ENCODE measurements around the gene PPTC7. TPM values are rescaled to one million over a fixed set of nuclear protein-coding genes. Genes with fewer than 3 reads are reported as not detected.

Gene PPTC7
- total and polyA plus RNA-seq, 10 of the 15 experiments (the other 5 are each of a cell fraction or from before 2014, with no cell fraction given), result 4.0 to 69.6 (median 12.3) TPM

DNA sequence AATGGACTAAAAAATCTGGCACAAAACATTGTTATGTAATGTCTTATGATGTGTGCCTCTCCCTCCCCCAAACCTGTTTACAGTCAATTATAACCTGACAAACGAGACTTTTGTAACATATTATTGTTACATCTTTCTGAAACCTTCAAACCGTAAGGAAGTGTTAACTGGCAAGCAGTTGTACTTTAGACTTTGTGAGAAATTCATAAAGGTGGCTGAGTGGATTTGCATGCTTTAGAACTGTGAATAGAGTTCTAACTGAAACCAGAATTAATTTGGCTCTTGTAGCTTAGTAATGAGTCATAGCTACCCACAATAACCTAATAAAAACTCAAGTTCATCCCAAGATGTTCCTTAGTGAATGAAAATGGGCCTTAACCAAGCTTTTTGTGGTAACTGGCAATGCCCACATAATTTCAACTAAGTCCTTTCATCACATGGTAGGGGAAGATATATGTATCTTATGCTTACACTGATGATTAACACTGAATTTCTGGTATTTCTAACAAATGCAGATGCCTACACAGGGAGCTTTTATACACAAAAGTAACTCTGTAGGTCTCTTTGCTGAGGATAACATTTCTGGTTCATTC lies 51.3 kb downstream of the PPTC7 start (continued):
- TF ChIP-seq MYC (IDR thresholded peaks at IDR 0.05; ENCODE audit: insufficient read depth, insufficient read length, insufficient replicate concordance, low read length, severe bottlenecking) (no peak), SREBF2 (IDR thresholded peaks at IDR 0.05; ENCODE audit: low read length) (no peak), ZBED1 (IDR thresholded peaks at IDR 0.05; ENCODE audit: borderline replicate concordance) (0 out of 2 replicates have a peak, but pooled peaks have one; percentile 37), TAF1 (IDR thresholded peaks at IDR 0.05; ENCODE audit: borderline replicate concordance, low read depth, low read length) (no peak), PML (IDR thresholded peaks at IDR 0.05; ENCODE audit: low read length) (0 out of 2 replicates have a peak, but pooled peaks have one; percentile 25), RELA (IDR thresholded peaks at IDR 0.05; ENCODE audit: borderline replicate concordance, partially characterized antibody) (peak; percentile 66), HDAC2 (IDR thresholded peaks at IDR 0.05) (no peak), JUNB (IDR thresholded peaks at IDR 0.05) (peak; percentile 90), TCF12 (IDR thresholded peaks at IDR 0.05; ENCODE audit: low read depth, low read length) (no peak), EGR1 (IDR thresholded peaks at IDR 0.05; ENCODE audit: borderline replicate concordance in 1 of 2, low read depth in 2 of 2, low read length in 2 of 2) (no peak), KDM1A (IDR thresholded peaks at IDR 0.05; ENCODE audit: borderline replicate concordance) (no peak), POLR2A (IDR thresholded peaks at IDR 0.05; ENCODE audit: low read depth, low read length) (no peak; the same call in 1 of the 2 replicates), NRF1 (conservative IDR thresholded peaks at IDR 0.05; ENCODE audit: low read depth, low read length) (no peak), BRCA1 (IDR thresholded peaks at IDR 0.05; ENCODE audit: low read depth, low read length) (no peak)
- TF ChIP-seq, protein P1, sequence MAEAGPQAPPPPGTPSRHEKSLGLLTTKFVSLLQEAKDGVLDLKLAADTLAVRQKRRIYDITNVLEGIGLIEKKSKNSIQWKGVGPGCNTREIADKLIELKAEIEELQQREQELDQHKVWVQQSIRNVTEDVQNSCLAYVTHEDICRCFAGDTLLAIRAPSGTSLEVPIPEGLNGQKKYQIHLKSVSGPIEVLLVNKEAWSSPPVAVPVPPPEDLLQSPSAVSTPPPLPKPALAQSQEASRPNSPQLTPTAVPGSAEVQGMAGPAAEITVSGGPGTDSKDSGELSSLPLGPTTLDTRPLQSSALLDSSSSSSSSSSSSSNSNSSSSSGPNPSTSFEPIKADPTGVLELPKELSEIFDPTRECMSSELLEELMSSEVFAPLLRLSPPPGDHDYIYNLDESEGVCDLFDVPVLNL (IDR thresholded peaks at IDR 0.05; ENCODE audit: low read depth, low read length), result no peak
- TF ChIP-seq, protein P2, sequence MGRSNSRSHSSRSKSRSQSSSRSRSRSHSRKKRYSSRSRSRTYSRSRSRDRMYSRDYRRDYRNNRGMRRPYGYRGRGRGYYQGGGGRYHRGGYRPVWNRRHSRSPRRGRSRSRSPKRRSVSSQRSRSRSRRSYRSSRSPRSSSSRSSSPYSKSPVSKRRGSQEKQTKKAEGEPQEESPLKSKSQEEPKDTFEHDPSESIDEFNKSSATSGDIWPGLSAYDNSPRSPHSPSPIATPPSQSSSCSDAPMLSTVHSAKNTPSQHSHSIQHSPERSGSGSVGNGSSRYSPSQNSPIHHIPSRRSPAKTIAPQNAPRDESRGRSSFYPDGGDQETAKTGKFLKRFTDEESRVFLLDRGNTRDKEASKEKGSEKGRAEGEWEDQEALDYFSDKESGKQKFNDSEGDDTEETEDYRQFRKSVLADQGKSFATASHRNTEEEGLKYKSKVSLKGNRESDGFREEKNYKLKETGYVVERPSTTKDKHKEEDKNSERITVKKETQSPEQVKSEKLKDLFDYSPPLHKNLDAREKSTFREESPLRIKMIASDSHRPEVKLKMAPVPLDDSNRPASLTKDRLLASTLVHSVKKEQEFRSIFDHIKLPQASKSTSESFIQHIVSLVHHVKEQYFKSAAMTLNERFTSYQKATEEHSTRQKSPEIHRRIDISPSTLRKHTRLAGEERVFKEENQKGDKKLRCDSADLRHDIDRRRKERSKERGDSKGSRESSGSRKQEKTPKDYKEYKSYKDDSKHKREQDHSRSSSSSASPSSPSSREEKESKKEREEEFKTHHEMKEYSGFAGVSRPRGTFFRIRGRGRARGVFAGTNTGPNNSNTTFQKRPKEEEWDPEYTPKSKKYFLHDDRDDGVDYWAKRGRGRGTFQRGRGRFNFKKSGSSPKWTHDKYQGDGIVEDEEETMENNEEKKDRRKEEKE (IDR thresholded peaks at IDR 0.05), result no peak
- TF ChIP-seq, protein P3, sequence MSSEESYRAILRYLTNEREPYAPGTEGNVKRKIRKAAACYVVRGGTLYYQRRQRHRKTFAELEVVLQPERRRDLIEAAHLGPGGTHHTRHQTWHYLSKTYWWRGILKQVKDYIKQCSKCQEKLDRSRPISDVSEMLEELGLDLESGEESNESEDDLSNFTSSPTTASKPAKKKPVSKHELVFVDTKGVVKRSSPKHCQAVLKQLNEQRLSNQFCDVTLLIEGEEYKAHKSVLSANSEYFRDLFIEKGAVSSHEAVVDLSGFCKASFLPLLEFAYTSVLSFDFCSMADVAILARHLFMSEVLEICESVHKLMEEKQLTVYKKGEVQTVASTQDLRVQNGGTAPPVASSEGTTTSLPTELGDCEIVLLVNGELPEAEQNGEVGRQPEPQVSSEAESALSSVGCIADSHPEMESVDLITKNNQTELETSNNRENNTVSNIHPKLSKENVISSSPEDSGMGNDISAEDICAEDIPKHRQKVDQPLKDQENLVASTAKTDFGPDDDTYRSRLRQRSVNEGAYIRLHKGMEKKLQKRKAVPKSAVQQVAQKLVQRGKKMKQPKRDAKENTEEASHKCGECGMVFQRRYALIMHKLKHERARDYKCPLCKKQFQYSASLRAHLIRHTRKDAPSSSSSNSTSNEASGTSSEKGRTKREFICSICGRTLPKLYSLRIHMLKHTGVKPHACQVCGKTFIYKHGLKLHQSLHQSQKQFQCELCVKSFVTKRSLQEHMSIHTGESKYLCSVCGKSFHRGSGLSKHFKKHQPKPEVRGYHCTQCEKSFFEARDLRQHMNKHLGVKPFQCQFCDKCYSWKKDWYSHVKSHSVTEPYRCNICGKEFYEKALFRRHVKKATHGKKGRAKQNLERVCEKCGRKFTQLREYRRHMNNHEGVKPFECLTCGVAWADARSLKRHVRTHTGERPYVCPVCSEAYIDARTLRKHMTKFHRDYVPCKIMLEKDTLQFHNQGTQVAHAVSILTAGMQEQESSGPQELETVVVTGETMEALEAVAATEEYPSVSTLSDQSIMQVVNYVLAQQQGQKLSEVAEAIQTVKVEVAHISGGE (CRISPR knock-in tag; IDR thresholded peaks at IDR 0.05), result no peak
- TF ChIP-seq, protein P4, sequence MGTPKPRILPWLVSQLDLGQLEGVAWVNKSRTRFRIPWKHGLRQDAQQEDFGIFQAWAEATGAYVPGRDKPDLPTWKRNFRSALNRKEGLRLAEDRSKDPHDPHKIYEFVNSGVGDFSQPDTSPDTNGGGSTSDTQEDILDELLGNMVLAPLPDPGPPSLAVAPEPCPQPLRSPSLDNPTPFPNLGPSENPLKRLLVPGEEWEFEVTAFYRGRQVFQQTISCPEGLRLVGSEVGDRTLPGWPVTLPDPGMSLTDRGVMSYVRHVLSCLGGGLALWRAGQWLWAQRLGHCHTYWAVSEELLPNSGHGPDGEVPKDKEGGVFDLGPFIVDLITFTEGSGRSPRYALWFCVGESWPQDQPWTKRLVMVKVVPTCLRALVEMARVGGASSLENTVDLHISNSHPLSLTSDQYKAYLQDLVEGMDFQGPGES (IDR thresholded peaks at IDR 0.05), result no peak
- TF ChIP-seq, protein P5, sequence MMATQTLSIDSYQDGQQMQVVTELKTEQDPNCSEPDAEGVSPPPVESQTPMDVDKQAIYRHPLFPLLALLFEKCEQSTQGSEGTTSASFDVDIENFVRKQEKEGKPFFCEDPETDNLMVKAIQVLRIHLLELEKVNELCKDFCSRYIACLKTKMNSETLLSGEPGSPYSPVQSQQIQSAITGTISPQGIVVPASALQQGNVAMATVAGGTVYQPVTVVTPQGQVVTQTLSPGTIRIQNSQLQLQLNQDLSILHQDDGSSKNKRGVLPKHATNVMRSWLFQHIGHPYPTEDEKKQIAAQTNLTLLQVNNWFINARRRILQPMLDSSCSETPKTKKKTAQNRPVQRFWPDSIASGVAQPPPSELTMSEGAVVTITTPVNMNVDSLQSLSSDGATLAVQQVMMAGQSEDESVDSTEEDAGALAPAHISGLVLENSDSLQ (IDR thresholded peaks at IDR 0.05), result peak; percentile 77
- TF ChIP-seq, protein P6, sequence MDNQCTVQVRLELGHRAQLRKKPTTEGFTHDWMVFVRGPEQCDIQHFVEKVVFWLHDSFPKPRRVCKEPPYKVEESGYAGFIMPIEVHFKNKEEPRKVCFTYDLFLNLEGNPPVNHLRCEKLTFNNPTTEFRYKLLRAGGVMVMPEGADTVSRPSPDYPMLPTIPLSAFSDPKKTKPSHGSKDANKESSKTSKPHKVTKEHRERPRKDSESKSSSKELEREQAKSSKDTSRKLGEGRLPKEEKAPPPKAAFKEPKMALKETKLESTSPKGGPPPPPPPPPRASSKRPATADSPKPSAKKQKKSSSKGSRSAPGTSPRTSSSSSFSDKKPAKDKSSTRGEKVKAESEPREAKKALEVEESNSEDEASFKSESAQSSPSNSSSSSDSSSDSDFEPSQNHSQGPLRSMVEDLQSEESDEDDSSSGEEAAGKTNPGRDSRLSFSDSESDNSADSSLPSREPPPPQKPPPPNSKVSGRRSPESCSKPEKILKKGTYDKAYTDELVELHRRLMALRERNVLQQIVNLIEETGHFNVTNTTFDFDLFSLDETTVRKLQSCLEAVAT (IDR thresholded peaks at IDR 0.05), result peak; percentile 72

Measured in GM12878 (cell line).